Activated CD4-positive, alpha-beta T cell treated with anti-CD3 and anti-CD28 coated beads, Interleukin-2, amount 50 U/mL, for 16 hours (primary cell): ENCODE data around the gene IVD.
A peak's percentile ranks its signal among the peaks of the same experiment; 100 is the strongest.

ENCODE experiments used
- DNase-seq: peaks from one replicate; pipeline ENCODE4 v3.0.0-alpha.2; 2020

The IVD gene

DNA sequence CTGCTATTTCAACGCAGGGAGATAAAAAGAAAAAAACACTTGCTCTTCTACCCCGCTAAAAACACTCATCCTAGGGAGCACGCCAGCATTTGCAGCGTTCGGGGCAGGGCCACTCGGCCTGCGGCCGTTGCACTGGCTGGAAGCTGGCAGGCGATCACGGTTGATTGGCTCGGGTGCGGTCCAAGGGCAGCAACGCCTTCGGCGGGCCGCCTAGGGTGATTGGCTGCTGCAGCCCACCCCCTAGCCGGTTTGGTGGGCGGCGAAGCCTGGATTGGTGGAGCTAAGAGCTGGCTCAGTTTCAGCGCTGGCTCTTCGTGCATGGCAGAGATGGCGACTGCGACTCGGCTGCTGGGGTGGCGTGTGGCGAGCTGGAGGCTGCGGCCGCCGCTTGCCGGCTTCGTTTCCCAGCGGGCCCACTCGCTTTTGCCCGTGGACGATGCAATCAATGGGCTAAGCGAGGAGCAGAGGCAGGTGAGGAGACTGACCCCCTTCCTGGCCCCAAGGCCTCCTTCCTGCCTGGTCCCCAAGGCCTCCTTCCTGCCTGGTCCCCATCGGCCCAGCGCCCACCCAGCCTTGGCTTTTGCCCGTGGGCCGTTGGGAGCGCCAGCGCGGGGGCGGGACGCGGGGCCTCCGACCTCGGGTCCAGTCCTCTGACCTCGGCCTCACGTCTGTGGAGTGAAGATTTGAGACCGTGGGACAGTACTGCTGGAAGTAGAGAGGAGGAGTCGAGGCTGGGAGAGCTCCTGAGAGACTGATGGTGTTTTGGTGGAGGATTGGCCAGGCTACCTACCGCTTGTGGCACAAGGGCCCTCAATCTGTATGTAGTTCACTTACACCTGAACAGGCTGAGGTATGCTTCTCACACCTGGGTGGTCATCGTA is at the start of gene IVD:
Gene IVD, plus strand, starts transcription at position 295 of the 881 bp plus-strand sequence. Its CDS starts 33 bp downstream, at position 328.
- peak; percentile 95 for DNase-seq

DNA sequence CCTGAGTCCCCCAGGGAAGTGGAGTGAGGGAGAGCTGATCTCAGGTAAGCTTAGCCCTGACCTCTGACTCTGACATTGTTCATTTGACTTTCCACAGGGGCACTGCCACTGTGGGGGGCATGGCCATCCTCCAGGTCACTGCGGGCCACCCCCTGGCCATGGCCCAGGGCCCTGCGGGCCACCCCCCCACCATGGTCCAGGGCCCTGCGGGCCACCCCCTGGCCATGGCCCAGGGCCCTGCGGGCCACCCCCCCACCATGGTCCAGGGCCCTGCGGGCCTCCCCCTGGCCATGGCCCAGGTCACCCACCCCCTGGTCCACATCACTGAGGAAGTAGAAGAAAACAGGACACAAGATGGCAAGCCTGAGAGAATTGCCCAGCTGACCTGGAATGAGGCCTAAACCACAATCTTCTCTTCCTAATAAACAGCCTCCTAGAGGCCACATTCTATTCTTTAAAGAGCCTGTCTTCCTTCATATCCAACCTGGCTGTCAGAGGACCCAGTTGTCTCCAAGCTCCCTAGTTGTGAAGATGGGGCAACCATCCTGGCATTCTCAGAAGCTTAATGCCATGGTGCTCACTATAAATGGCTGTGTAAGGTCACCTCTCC is 49.5 kb upstream of the IVD start:
- no peak for DNase-seq

DNA sequence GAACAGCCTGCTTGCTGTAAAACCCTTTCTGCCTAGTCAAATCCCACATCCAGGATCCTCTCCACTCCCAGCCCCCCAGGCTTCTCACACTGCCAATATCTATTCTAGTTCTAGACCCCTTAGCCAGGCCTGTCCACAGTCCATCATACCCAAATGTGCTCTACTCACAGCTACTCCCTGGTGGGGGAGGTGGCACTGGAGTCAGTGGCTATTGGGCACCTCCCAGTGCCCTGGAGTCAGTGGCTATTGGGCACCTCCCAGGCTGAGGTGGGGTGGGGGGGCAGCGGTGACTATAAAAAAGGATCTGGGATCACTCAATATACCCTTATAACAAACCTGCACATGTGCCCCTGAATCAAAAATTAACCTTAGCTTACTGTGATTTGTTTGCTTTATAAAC is 48.3 kb upstream of the IVD start:
- DNase-seq = no peak

DNA sequence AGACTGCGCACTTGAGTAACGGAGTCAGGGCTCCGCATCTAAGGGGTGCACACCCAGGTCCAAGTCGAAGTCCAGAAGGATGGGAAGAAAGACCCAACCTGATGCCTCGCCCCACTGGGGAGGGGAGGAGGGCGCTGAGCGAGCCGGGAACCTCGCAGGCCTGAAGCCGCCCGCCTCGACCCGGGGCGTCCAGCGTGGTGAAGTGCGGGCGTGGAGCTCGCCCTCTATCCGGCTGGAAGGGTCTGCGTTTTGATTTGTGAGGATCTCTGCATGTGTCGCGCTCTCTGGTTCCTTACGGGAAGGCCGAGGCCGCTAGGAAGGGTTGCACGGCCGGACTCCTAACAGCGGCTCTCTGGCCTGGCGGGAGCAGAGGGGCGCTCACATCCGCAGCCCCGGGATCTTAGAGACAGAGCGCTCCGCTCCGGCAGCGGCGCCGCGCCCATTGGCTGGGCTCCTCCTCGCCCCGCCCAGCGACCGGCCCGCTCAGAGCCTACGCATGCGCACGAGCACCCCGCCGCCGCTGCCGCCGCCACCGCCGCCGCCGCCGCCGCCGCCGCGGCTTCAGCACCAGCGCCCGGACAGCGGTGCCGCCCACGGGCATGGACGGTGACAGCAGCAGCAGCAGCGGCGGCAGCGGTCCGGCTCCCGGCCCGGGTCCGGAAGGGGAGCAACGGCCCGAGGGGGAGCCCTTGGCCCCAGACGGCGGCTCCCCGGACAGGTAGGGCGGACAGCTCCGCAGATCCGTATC is 47.7 kb upstream of the IVD start, which contains the start of gene DISP2:
Gene DISP2, plus strand, starts transcription at position 497 of the 748 bp plus-strand sequence. Its CDS starts 103 bp downstream, at position 600.
- DNase-seq = peak; percentile 86

DNA sequence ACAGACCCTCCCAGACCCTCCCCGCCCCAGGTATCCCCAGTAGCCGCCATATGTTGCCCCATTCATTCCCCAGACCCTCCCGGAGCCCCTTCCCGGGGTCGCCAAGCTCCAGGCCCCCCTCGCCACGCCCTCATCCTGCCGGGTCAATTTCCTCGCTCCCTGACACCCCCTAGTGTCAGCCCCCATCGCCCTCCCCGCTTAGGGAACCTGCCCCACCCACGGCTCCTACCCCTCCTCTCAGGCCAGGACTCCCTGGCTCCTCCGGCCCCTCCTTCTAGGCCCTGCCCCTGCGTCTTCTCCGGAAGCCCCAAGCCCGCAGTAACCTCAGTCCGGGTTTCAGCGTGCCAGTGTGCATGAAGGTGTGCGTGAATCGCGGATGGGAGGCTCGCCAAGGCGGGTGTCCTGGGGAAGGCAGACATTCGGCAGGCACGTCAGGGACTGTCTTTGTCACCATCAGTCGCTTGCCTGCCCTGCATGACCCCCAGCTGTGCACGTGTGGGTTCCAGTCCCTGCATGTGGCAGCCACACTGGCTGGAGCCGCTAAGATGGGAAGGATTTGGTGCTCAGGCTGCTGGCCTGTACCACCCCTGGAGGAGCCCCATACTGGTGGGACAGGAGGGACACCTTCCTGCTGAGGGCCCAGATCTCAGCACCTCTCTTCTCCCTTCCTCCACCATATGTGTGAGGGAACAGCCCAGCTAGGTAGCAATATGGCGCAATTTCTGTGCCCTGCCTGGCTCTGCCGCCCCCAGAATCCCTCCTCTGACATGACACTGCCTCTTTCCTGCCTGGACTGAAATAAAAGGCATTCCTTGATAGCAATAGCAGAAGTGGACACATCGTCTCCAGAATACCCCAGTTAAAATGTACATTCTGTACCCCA is 46.9 kb upstream of the IVD start:
- DNase-seq = peak; percentile 56

DNA sequence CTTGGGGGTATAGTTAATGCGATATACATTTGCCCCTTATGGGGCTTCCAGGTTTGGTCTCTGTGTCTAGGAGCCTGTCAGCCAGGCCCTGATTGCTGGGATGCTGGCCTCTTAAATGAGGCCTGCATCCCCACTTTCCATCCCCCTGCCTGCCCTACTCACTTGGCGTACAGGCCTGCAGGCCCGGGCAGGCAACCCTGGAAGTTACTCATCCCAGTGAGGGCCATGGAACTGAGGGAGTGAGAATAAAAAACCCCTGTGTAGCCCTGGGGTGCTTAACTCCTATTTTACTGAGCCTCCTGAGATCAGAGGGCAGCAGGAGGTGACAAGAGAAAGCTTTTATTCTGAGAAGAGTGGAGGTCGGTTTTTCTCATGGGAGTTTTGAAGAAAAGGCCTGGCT is 45.6 kb upstream of the IVD start:
- no peak for DNase-seq

DNA sequence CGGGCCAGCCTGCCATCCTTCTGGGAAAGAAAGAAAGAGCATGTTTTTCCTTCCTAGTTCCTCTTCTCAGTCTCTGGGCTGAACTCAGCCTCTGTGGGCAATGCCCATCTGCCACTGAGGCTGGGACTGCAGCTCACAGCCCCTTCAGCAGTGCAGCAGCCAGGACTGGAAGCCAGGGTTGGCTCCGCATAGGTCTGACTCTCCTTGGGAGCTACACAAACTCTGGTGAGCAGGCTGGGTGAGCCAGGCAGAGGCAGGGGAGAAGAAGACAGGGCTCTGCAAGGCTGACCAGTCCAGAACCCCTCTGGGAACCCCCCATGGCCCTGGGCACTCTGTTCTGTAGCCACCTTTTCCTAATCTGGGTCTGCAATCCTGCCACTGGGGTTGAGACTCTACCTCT is 44.0 kb upstream of the IVD start:
- no peak for DNase-seq

DNA sequence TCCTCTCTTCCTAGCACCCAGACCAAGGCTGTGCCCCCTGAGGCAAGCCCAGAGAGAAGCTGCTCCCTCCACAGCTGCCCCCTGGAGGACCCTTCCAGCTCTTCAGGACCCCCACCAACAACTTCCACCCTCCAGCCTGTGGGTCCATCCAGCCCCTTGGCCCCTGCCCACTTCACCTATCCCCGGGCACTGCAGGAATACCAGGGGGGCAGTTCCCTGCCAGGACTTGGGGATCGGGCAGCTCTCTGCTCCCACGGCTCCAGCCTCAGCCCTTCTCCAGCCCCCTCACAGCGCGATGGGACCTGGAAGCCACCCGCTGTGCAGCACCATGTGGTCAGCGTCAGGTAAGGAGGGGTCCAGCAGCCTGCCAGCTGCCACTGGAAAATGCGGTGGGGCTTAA is 42.0 kb upstream of the IVD start:
- DNase-seq = no peak

DNA sequence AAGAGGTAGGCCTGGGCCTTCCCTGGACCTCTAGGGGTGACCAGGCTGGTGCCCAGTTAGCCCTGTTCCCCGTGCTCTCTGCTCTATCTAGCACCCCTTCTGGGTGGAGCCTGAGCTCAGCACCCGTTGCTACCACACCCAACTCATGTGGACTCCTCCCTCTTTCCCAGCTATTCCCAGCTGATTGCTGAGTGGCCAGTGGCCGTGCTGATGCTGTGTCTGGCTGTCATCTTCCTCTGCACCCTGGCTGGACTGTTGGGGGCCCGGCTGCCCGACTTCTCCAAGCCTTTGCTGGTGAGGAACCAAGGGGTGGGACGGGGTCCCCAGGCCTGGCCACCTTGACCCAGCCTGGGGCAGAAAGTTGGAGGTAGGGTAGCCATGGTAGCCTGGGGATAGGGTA is 41.3 kb upstream of the IVD start:
- no peak for DNase-seq

DNA sequence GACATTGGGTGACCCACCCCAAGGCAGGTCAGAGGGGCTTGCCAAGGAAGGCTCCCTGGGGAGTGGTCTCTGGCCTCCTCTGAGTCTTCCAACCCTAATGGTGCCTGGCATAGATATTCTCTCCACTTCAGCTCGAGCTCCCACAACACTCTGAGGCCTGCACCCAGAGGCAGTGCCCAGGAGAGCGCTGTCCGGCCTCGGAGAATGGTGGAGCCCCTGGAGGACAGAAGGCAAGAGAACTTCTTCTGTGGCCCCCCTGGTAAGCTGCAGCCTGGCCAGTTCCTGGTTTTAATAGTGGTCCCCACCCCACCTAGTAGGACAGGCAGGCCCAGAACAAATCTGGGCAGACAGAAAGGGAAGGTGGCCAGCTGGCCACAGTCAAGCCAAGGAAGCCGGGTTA is 40.6 kb upstream of the IVD start:
- no peak for DNase-seq

DNA sequence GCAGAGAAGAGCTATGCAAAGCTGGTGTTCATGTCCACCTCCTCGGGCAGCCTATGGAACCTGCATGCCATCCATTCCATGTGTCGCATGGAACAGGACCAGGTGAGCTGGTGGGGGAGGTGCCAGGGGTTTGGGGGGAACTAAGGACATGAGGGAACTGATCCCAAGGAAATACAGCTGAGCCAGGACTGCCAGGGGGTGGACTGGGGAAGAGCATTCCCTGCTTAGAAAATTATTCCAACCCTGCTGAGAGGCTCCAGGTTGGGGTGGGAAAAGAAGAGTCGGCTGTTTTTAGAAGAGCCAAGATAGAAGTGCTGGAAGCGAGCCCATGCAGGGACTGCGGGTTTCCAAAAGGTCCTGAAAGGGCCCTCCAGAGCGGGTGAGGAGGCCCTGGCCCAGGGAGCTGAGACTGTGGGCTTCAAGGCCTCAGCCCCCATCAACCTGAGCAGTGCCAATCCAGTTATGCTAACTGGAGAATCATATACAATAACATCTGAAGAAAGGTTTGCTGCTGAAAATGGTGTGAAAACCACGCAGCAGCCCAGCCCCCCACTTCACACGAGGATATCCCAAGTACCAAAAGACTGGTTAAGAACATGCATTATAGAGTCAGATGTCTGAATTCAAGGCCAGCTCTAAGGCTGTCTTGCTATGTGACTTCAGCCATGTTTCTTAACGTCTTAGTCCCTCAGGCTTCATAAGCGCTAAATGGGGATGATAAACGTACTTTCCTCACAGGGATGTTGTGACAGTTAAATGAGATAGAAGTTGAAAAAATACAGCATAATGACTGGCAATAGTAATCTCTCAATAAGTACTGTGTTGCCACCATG is 39.8 kb upstream of the IVD start:
- DNase-seq = no peak

DNA sequence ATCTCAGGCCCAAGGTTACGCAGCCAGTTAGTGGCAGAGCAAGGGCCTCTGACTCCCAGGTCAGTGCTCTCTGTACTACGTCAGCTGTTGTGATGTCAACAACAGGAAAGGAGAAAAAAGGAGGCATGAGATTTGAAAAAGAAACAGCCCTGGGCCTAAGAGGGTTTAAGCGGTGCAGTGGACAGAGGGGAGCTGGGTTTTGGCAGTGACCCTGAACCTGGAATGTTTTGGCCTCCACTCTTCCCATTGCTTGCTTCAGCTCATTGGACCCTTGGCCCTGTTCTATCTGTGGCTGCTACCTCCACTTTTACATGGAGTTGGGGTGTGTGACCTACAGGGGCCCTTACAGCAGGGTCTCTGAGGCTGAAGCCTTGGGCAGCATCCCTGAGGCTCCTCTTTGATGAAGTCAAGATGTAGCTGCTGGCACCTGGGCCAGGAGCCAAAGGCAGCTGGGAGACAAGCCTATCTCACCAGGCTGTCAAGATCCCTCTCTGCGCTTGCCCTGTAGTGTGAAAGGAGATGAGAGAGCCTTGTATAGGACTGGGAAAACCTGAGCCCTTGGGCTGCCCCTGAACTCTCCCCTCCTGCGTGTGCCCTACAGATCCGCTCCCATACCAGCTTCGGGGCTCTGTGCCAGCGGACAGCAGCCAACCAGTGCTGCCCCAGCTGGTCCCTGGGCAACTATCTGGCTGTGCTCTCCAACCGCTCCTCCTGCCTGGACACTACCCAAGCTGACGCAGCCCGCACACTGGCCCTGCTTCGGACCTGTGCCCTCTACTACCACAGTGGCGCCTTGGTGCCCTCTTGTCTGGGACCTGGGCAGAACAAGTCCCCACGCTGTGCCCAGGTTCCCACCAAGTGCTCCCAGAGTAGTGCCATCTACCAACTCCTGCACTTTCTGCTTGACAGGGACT is 38.9 kb upstream of the IVD start:
- no peak for DNase-seq

DNA sequence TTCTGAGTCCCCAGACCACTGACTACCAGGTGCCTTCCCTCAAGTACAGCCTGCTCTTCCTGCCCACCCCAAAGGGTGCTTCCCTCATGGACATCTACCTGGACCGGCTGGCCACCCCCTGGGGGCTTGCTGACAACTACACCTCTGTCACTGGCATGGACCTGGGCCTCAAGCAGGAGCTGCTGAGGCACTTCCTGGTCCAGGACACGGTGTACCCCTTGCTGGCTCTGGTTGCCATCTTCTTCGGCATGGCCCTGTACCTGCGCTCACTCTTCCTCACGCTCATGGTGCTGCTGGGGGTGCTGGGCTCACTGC is 38.3 kb upstream of the IVD start:
- DNase-seq = no peak

DNA sequence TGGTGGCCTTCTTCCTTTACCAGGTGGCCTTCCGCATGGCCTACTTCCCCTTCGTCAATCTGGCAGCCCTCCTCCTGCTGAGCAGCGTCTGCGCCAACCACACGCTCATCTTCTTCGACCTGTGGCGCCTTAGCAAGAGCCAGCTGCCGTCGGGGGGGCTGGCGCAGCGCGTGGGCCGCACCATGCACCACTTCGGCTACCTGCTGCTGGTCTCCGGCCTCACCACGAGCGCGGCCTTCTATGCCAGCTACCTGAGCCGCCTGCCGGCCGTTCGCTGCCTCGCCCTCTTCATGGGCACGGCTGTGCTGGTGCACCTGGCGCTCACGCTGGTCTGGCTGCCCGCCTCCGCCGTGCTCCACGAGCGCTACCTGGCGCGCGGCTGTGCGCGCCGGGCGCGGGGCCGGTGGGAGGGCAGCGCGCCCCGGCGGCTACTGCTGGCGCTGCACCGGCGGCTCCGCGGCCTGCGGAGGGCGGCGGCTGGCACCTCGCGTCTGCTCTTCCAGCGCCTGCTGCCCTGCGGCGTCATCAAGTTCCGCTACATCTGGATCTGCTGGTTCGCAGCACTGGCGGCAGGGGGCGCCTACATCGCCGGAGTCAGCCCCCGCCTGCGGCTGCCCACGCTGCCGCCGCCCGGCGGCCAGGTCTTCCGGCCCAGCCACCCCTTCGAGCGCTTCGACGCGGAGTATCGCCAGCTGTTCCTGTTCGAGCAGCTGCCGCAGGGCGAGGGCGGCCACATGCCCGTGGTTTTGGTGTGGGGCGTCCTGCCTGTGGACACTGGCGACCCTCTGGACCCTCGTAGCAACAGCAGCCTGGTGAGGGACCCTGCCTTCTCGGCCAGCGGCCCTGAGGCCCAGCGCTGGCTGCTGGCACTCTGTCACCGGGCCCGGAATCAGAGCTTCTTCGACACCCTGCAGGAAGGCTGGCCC is 37.6 kb upstream of the IVD start:
- peak; percentile 93 for DNase-seq

DNA sequence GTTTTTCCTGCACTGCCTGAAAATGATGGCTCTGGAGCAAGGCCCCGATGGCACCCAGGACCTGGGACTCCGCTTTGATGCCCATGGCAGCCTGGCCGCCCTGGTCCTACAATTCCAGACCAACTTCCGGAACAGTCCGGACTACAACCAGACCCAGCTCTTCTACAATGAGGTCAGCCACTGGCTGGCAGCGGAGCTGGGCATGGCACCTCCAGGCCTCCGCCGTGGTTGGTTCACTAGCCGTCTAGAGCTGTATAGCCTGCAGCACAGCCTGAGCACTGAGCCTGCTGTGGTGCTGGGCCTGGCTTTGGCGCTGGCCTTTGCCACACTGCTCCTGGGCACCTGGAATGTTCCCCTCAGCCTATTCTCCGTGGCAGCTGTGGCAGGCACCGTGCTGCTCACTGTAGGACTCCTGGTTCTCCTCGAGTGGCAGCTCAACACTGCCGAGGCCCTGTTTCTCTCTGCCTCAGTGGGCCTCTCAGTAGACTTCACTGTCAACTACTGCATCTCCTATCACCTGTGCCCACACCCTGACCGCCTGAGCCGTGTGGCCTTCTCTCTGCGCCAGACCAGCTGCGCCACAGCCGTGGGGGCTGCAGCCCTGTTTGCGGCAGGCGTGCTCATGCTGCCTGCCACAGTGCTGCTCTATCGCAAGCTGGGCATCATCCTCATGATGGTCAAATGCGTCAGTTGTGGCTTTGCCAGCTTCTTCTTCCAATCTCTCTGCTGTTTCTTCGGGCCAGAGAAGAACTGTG is 36.7 kb upstream of the IVD start:
- DNase-seq = no peak

DNA sequence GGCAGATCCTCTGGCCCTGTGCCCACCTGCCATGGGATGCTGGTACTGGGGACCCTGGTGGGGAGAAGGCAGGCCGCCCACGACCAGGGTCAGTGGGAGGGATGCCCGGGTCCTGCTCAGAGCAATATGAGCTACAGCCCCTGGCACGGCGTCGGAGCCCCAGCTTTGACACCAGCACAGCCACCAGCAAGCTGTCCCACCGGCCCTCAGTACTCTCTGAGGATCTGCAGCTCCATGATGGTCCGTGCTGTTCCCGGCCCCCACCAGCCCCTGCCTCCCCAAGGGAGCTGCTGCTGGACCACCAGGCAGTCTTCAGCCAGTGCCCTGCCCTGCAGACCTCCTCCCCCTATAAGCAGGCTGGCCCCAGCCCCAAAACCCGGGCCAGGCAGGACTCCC is 36.1 kb upstream of the IVD start:
- DNase-seq = no peak

DNA sequence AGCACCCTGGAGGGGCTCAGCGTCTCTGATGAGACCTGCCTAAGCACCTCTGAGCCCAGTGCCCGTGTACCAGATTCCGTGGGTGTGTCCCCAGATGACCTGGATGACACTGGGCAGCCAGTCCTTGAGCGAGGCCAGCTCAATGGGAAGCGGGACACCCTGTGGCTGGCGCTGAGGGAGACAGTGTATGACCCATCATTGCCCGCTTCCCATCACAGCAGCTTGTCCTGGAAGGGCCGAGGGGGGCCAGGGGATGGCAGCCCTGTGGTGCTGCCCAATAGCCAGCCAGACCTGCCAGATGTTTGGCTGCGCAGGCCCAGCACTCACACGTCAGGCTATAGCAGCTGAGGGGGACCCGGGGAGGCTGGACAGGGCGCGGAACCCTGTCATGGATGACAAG is 35.6 kb upstream of the IVD start:
- no peak for DNase-seq

DNA sequence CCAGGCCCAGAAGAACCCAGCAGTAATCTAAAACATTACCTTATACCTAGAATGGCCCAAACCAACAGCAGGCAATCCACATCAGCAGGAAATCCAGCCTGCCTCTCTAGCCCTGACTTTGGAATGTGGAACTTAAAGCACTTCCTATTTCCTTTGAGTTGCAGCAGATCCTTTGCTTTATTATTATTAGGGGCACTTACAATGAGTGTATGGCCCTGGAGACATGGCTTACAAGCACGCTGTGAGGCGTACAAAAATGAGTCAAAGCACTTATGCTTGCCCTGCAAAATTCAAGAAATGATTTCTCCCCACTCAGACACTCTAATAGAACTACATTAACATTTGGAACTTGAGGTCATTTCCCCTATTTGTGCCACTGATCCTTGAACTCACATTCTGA is 32.6 kb upstream of the IVD start:
- no peak for DNase-seq

DNA sequence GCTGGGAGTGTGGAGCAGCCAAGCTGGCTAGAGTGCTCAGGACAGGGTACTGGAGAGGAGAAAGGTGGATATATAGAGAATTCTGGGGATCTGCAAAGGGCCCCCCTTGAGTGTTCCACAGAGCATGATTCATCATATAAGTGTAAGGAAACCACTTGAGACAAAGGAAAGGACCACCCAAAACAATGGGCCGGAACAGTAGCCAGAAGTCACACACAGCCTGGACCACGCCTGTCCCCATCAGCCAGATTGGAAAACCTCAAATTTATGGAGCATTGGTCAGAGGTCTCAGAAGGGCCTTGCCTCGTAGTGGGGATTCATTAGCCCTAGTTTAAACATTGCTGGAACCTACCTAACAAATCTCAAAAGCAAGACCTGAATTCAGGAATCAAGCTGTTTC is 28.0 kb upstream of the IVD start:
- no peak for DNase-seq
